Activated T-cell treated with anti-CD3 and anti-CD28 coated beads, Interleukin-2, amount 50 U/mL, for 48 hours (primary cell): Measurements from ENCODE around the gene KCNT2.

ENCODE experiments used
- DNase-seq, 2 experiments: peaks; one replicate each; pipeline ENCODE4 v3.0.0-alpha.2; 2020

Gene KCNT2

DNA sequence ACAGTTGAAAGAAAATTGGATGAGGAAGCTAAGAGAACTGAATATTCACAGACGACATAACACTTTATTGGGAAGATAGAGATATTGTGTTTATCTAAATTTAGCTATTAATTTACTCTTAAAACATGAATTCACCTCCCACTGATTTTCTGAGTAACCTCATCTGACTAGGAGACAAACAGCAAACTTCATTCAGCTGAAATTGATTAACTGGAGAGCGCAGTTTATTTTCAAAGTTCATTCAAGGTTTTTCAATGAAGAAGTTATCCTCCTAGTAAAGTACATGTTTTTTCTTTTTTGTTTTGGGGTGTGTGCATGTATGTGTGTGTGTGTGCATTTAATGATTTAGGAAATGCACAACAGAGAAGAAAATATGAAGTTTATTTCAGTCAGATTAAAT lies 215.0 kb downstream of the KCNT2 start:
- no peak for DNase-seq

DNA sequence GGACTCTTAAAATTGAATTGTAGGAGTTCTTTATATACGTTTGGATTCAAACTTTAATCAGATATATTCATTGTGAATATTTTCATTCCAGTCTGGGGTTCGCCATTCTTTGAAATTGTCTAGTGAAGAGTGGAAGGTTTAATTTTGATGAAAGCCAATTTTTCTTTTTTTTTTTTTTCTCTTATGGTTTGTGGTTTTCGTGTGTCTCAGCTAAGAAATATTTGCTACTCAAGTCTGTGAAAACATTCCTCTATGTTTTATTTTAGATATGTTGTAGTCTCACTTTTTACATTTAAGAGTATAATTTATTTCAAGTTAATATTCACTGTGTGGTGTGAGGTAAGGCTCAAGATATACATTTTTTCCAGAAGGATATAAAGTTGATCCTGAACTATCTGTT lies 220.5 kb downstream of the KCNT2 start:
- no peak for DNase-seq

DNA sequence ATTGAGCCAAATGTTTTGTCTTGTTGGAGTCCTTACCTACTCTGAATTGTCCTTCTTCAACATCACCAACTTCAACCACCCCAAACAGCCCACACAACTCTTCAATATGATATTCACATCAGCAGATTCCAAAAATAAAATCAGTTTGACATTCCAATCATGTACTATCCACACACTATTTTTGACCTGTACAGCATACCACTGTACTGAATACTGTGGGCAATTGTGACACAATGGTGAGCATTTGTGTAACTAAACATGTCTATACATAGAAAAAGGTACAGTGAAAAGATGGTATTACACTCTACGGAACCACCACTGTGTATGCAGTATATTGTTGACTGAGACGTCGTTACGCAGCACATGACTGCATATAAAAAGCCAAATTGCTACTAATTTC lies 223.1 kb downstream of the KCNT2 start:
- DNase-seq = no peak

DNA sequence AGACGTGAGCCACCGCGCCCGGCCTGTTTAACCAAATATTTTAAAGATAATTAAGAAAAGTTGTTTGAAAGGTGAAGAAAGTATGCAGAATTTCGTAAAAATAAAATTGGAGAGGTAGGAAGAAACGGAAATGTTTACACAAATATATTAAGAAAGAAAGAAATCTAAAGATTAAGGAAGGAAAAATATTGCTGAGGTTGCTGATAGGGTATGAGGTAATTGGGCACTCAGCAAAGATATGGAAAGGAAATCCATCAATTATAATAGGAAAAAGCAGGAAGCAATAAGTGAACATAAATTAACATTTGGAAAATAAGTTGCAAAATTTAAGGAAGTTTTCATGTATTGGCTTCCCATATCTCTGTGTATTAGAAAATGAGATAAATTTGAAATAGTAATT lies 225.9 kb downstream of the KCNT2 start:
- DNase-seq = no peak

DNA sequence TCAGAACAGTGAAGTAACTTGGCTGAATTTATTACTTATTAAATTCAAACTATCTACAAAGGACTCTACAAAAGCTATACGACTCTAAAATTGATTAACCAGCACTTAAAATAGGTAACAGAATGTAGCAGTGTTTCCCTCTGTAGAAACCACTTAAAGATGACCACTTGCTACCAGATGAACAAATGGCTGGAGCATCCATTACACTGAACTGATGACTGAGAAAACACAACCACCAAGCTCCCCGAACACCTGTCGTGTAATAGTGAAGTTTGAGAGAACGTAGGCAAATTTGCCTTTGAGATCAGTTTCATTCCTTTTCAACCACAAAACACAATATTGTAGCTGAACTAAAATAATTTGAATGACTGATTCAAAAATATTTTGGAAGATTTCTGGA lies 226.7 kb downstream of the KCNT2 start:
- DNase-seq = no peak

DNA sequence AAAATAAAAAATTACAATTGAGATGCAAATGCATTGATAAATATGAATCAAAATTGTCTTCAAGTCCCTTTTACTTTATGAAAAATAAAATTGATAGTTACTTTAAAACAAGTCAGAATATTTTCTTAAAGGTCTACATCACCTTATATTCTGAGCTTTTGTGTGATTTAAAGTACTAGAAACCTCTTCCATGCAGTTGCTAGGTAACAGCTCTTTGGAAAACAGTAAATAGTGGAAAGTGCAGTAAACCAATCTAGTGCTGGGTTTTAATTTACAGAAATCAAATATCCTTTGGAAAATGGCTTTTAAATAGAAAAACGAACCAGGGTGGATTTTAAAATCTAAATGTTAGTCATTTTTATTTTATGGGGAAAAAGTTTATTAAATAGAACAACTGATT lies 227.9 kb downstream of the KCNT2 start:
- DNase-seq = no peak

DNA sequence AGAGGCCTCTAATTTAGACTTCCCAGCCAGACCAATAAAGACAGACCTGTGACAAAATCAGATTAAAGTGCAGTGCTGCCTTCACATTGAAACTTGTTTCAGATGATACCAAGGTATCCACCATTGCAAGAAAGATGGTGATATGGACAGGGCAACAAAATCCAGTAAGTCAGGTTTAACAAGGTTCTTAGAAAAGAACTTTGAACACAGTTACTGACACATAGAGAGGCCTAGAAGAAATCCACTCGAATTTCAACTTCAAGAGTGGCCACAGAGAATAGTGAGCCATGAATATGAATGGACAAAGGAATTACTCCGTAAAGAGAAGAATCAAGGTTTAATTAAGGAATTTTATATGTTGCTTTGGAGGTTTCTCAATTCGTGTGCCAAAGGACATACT lies 230.4 kb downstream of the KCNT2 start:
- no peak for DNase-seq

DNA sequence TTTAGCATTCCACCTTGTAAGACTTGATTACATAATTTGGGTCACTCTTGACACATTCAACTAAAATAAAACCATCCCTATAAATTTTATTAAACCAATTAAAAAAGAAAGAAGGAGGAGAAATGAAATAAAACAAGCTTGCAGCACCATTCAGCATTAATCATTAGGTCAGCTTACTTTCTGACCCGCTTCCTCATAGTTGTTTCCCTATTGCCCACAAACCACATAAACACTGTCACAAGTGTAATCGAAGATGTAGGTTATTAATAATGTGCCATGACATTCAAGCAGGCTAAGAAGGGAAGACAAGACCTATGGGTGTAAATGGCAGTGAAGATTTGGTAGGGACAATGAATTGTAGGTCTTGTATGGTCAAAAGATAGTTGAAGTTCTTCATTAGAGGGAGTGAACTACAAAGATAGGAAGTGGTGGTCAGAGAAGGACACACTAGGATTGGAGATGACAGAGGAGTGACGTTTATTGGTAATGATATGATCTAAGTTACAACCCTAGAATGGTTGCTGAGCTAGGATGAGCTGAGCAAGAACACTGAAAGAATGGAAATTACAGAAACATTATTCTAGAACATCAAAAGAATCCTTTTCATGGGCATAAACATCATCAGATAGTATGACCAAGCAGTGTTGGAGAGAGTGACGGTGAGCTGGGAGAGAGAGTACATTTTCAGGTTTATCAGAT lies 231.5 kb downstream of the KCNT2 start:
- DNase-seq = no peak

DNA sequence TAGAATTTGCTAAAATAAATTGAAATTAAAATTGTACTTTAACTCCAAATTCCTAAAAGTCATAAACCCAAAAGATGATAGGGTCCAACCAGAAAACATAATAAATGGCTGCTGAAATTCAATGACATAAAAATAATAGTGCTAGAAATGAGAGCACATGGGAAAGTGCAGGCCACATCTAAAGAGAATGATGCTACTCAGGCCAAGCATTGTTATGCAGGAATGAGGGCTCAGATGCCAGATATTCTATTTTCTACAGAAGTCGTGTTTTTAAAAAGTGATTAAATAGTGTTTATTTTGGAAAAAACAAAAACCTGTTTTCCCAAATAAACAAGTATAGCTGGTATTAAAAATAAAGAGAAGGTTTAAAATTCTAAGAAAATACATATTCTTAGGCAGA lies 234.4 kb downstream of the KCNT2 start:
- no peak for DNase-seq

DNA sequence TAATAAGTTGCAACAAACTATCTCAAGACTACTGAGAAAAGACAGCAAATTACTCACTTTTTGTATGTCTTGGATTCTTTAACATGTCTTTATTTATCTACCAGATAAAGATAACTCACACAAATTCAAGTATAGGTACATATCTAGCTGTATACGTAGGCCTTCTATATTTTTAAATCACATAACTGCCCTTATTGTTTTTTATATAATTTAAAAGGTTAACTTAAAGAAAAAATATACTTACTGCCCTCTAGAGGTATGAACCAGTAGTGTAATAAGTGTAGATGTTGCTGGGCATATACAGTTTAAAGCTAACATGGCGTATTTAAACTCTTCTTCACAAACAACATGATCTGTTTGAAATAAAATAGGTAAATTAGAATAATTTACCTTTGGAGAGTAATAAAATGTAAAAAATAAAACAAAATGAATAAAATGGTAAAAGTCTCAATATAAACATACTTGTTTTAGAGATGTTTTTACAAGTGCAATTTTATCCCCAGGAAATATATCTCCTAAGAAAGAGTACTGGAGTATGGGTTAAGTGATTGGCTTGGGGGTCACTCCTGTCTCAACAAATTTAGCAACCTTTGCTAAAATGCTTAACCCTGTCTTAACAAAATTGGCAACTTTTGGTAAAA lies 235.2 kb downstream of the KCNT2 start:
- DNase-seq = no peak

DNA sequence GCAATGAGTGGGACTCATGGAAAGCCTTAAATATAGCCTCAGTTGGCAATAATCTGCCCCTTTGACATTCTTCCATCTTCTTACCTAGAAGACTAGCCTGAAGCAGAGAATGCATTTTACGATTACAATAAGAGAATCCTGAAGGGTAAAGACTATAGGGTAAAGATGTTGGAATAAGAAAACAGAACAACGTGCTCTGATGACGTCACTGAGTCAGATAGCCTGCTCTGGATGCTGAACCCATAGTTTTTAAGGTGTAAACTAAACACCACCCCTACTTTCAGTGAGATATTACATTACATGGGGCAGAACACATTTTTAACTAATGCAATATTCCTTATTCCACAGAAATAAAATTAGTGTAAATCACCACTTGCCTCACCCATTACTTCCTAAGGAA lies 240.4 kb downstream of the KCNT2 start:
- DNase-seq = no peak

DNA sequence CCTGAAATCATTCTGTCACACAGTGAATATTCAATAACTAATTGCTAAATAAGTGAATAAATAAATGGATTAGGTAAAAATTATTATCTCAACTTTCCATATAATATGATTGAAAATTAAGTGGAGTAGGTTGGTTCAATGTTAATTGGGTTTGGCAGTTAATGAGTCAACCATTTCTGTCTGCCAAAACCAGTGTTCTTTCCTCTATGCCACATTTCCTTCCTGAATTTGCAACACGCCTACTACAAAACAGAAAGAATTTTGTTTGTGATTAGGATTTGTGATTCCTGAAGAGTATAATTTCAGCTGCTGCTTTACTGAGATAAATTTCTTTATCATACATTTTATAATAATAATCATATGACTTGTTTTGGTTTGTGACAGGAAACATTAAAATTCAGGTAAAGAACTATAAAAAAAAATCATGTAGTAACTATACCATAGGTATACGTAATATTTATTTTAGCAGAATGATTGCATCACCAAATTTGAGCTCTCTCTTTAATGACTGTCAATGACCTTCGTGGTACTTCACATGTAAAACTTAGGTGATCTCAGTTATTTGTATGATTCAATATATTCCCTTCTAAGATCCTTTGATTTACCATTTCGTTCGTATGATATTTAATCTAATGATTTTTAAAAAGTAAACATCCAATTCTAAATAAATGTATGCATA lies 241.3 kb downstream of the KCNT2 start:
- DNase-seq = no peak

DNA sequence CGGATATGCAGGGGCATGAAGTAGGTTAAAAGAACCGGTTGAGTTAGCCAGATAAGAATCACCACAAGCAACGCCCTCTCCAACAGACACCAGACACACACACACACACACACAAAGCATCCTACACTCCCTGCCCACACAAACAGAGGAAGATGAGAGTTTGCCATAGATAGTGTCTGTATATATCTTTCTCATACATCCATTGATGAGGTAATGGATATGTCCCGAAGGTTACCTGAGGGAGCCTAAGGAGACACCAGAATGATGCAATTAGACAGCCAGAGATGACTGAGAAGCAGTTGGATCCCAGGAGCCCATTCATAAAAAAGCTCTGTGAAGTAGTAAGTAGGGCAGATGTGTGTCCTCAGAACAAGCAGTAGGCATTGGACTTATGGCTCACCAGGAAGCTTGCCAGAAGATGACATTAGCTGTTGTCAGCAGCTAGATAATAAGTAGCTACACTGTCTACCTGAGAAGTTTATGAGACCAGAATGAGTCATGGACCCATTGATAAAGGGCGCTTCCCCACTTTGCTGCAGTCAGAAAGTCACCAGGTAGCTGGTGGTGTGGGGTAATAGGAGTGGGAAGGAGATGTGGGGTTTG lies 247.0 kb downstream of the KCNT2 start:
- no peak for DNase-seq

DNA sequence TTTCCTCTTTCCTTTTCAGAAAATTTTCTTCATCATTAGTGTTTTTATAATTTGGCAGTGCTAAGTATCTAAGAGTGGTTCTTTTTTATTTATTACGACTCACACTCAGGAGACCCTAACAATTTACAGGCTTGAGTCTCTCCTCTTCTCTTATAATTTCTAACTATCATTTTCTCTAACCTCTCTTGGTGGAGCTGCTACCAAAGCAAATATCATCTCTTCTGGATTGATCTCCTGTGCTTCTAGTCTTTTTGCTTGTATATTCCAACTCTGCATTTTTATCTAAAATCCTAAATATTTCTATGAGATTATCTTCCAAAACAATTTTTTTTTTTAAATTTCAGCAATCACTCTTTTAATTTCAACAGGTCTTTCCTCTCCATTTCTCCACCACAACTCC lies 250.3 kb downstream of the KCNT2 start:
- DNase-seq = no peak

DNA sequence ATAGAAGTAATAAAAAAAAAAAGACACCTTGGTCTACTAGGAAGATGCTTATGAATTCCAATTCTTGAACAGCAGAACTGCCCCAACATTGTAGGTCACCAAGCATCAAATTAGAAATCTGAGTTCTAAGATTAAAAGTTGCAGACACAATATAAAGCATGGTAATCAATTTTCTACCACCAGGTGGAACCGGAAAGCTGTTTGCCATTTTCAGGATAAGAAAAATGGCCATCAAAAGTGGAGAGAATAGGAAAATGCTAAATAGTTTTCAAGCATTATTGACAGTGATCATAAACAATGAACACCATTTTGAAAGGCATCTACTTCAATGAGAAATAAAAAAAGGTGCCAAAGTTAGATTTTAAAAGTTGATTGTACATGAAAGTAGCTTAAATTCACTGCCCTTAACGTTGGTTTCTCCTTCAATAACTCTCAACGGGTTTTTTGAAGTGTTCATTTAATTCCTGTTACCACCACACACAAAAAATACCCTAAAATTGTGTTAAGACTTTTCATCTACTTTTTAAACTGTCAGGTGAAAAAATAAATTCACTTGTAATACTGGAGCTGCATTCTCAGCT lies 252.9 kb downstream of the KCNT2 start:
- no peak for DNase-seq

DNA sequence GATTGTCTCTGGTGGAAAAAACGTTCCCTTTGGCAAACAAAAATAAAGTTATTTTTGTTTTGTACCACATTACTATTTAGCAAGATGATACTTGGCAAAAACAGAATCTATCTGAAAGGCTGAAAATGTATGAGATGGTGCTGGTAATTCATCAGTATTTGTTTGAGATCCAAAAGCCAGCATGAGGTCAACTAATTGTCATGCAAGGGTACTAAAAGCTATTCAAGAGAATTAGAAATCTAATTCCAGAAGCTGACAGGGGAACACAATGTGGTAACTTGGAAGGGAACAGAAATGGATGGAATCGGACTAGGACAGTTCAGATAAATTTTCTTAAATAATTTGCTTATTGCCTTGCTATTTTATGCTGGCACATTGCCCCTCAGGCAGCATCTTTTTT lies 263.8 kb downstream of the KCNT2 start:
- DNase-seq = no peak

DNA sequence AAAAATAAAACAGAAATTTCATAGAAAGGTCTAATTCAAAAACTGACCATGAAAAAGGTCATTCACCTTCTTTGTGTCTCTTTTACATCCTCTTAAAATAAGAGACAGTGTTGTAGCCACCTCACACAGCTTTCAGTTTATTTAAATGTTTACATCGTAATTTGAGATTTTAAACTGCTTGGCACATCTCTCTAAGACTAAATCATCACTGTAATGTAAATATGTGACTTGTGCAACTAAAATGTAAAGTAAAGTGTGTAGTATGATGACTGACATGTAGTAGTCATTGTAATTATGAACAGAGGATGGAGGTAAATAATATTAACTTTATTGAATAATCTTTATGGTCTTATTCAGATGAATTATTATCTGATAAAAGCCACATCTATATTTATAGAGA lies 283.9 kb downstream of the KCNT2 start:
- no peak for DNase-seq

DNA sequence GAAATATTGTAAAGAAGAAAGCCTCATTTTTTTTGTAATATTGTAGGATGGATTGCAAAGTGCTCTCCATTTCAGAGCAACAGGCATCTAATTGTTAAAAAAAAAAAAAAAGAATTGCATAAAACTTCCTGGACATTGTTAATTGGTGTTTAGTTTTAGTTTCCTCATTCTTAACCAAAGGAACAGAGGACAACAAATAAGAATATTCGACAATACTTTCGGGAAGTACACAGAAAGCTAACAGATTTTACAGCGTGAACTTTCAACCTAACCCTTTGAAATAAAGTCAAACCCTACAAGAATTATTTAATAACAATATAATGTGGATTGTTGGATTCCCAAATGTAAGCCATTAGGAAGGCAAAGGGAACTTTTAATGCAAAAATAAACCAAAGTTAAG lies 284.4 kb downstream of the KCNT2 start:
- DNase-seq = no peak

DNA sequence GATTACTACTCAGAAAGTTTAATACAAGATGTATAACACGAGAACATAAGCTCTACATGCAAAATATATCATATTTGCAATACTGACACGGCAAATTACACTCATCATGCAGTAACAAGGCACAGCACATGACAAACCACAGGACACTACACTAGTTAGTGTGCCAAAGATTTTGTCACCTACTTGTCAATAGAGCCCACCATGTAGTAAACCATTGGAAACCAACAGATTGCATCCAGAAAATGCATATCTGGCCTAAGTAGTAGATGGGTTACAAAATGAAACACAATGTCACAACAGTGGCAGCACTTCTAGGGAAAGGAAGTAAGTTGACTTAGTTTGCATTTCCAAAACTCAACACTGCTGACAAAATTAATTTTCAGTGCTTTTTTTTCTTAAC lies 288.9 kb downstream of the KCNT2 start:
- DNase-seq = no peak

DNA sequence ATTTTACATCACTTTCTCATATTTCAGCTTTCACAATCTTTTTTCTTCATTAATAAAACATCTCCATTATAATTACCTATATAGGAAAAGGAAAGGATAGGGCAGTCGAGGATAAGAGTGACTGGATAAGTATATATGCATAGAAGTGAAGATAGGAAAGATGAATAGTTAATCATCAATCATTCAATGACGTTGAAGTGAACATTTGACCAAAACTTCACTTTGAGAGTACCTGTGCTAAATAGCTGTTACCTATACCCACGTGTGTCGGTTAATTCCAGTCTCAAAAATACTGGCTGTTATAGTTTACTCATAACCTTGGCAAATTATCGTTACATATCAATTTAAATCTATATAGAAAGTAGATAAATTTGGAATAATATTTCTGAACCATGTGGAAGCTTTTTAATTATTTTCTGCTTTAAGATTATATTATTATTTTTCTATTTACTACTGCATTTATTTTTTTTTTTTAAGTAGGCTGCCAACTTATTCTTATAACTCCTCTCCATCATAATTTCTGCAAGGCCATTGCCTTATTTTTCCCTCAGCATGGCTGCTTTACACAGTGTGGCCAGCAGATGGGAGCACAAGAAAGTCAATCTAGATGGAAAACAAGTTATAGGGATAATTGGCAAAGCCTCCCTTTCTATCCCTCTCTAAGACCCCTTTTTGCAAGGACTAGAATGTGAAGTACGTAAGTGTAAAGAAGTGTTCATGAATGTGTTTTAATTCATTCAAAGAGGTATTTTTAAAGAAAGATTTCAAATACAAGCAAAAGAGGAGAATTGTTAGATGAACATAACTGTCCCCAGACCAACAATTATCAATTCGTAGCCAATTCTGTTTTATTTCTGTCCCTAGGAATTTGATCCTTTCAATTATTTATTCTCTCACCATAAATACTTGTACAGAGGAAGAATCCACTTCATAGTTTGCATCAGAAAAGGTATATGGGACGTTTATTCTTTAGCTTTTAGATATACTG lies 290.4 kb downstream of the KCNT2 start:
- DNase-seq = no peak

DNA sequence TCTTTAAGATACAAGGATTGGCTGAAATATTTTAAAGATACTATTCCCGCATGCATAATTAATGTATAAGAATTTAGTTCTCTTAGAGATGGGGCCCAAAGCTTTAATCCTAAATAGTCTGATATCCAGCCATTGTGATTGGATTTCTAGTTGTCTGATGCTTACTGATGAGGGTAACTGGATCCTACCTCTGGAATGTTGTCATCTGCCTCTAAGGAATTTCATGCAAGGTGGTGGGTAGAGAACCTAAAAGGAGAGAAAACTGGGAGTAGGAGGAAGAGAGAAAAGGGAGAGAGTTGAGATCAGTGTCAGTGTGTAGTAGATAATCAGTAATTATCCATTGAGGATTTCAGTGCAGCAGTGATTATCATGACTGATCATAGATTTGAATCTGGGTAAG lies 295.5 kb downstream of the KCNT2 start:
- no peak for DNase-seq

DNA sequence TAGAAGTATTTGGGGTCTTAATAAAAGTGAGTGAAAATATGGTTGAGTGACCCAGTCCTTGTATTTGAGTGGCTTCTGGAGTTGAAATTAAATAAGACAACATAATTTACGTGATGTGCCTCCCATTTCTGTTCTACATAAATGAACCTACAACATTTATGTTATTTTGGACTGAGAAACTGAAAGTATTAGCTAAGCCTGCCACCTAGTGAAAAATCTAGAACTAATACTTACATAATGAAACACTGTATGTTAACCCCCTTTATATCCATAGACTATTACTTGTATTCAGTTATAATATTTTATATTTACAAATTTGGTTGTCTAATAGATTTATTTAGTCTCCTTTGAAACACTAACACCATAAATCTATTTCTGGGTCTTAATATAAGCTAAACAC lies 298.9 kb downstream of the KCNT2 start:
- no peak for DNase-seq

DNA sequence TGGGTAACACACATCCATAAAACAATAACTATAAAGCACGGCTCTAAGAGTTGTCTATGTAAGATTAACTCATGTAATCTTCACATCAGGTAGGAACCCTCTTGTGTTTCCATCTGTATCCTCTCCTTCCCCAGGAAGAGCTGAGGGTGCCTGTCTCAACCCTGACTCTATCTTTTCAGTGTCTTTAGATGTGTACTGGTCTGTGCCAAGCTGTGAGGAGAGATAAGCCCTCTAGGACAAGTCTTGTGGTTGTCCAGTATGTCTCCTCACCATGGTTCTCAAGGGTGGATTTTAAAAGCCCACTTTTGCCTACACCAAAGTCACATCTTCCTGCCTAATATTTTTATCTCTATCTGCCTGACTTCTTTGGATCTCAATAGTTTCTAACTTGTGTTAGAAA lies 300.1 kb downstream of the KCNT2 start:
- DNase-seq = no peak
